HCT116 (cell line): ENCODE measurements around the gene KLHL11.

ENCODE experiments used
- CEBPB ChIP-seq: IDR thresholded peaks from 2 replicates; pipeline ENCODE4 v1.6.1; 2012; ENCODE audit warnings: low read depth
- CTCF ChIP-seq, 3 experiments: fragments of 200-600 bp in 1 of 3; sonication (generic) in 1 of 3; IDR thresholded peaks in 2 of 3; conservative IDR thresholded peaks in 1 of 3; 2 replicates each; pipeline ENCODE4 v1.5.1; 2012 to 2017; ENCODE audit warnings: low read depth in 2 of 3, low read length in 2 of 3, antibody characterized with exemption in 1 of 3, borderline replicate concordance in 1 of 3, control low read depth in 1 of 3, mild to moderate bottlenecking in 1 of 3, mixed read lengths in 1 of 3, mixed run types in 1 of 3, moderate library complexity in 1 of 3; ENCODE audit not compliant: insufficient read depth in 1 of 3
- ELF1 ChIP-seq: IDR thresholded peaks from 2 replicates; pipeline ENCODE4 v1.6.1; 2012; ENCODE audit warnings: low read depth, borderline replicate concordance
- EZH2 ChIP-seq: fragments of 200-600 bp; sonication (generic); IDR thresholded peaks from 2 replicates; pipeline ENCODE4 v1.6.1; 2017; ENCODE audit warnings: antibody characterized with exemption, mixed run types
- POLR2AphosphoS5 ChIP-seq: IDR thresholded peaks from 2 replicates; pipeline ENCODE4 v1.6.1; 2011; ENCODE audit warnings: mild to moderate bottlenecking, low read depth, low read length, moderate library complexity
- REST ChIP-seq: IDR thresholded peaks from 2 replicates; pipeline ENCODE4 v1.6.1; 2012; ENCODE audit warnings: low read depth
- SRF ChIP-seq: IDR thresholded peaks from 2 replicates; pipeline ENCODE4 v1.6.1; 2012; ENCODE audit warnings: low read depth
- ZNF274 ChIP-seq: fragments of 200-500 bp; sonication (Bioruptor generic); IDR thresholded peaks from 2 replicates; pipeline ENCODE4 v1.6.1; 2014; ENCODE audit warnings: mild to moderate bottlenecking, low read depth, low read length, inconsistent platforms

GRCh38 chr17:41893384-41893783 lies 28.2 kb upstream of the KLHL11 start:
- TF ChIP-seq ZNF274 (no peak), REST (no peak), ELF1 (no peak), CTCF (IDR thresholded peaks at IDR 0.05 in 2 of 3, conservative IDR thresholded peaks at IDR 0.05 in 1 of 3; ENCODE audit: borderline replicate concordance in 1 of 3, insufficient read depth in 1 of 3, low read depth in 2 of 3, low read length in 2 of 3) (no peak), POLR2AphosphoS5 (no peak), SRF (no peak), EZH2 (no peak), CEBPB (no peak)
